Activated CD4-positive, alpha-beta T cell treated with anti-CD3 and anti-CD28 coated beads, Interleukin-2, amount 50 U/mL, for 1 hour (primary cell): ENCODE data around the gene DCTN1.
A peak's percentile ranks its signal among the peaks of the same experiment; 100 is the strongest.
"Not testable (repeated sequence)": the region's sequence is repeated elsewhere in the genome, so short reads cannot be mapped to it uniquely, and the experiment has no call there.

Experiments used
- DNase-seq: peaks from one replicate; pipeline ENCODE4 v3.0.0-alpha.2; 2020

The DCTN1 gene

DNA sequence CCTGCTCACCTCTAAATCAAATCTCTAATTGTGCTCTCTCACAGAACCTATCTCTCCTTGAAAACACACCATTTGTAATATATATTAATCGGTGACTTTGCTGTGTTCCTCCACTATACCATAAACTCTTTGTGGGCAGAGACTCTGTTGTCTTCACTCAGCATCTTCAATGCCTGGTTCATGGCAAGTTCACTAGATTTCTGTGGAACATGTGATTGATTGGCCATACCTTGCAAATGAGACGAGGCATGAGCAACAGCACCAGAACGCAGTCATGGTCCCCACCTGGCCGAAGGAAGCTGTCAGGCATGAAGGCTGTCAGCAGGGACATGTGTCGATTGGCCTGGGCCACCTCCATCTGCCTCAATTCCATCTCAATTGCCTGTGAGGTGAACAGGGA is 11.6 kb downstream of the DCTN1 start:
- DNase-seq = no peak

DNA sequence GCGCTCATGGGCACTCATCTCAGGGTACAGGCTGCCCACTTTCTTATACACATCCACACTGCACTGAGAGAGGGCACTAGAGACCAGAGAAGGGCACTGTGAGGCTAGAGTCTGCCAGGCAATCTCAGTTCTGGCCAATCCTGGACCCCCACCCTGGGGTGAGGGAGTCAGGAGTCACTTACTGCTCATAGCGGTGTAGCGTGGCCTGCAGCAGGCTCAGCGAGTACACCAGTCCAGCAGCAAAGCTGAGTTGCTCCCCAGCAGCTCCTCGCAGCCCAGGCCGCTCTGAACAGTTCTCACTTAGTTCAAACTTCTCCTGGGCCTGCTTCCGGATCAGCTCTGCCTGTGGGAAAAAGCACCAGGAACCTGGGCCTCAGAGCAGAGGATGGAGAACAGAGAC is 12.3 kb downstream of the DCTN1 start:
- DNase-seq = no peak

DNA sequence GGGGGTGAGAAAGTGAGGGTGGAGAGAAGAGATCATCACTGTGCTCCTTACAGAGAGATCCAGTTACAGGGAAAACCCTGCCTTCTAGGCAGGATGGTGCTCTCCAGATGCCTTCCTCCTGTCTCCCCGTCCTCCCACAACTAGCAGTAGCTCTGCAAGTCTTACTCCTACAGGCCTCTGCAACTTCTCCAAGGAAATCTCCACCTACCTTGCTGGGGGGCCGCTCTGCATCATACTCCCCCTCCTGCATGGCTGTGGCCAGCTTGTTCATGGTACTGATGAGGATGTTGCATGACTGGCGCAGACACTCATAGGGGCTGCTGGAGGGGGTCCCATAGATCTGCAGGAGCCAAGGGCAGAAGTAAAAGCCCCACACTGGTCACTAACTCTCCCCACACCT is 14.1 kb downstream of the DCTN1 start:
- no peak for DNase-seq

DNA sequence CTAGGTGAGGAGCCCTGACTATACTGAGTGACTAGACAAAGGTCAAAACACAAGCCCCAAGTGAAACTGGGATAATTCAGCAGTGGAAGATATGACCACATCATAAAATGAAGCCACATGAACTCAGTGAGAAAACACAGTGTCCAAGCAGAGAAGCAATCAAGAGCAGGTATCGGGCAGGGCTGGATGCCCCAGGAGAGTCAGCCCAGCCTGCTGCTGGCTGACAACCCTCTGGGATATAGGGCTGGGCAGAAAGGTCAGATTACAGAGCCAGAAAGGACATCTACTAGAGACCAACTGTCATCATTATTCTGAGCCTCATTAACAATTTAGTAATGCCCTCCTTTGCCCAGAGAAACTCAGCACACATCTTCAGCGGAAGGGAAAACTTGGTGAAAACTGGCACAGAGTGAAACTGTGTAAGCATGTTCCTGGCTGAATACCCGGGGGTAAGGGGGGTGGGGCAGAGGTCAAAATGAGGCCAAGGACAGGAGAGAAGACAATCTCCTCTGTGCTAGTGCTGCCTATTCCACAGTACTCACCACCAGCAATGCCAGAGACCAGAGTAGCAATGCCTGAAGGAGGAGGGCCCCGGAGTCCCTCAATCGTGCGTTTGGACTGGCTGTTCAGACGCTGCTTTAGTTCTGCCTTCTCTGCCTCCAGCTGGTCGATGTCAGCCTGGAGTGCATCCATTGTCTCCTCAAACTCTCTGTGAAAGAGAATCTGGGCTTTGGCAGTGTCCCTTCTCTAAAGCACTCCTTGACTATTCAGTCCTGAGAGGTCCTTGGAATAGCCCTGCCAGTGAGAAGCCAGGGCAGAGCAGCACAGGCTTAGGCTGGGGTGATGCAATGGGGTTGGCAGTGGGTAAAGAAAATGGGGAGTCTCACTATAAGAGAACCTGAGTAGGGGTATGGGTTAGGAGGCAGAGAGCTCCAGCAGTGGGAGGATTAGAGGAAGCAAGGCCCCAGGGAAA is 15.3 kb downstream of the DCTN1 start:
- DNase-seq = no peak

DNA sequence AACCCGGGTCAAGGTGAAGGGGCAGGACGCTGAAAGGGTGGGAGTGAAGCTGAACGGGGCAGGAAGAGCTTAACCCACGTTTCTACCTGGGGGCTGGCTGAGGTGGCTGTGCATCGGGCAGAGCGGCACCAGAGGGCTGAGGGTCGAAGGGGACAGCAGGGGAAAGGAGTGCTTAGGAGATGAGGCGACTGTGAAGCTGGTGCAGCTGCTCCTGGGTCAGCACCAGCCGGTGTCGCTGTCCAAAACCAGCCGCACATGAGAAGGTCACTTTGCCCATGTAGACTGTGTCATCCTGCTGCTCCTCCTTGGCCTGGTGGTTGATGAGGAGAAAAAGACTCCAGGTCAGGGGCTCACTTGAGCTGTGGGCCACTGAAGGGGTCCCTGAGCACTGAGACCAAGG is 18.8 kb downstream of the DCTN1 start:
- DNase-seq = no peak

DNA sequence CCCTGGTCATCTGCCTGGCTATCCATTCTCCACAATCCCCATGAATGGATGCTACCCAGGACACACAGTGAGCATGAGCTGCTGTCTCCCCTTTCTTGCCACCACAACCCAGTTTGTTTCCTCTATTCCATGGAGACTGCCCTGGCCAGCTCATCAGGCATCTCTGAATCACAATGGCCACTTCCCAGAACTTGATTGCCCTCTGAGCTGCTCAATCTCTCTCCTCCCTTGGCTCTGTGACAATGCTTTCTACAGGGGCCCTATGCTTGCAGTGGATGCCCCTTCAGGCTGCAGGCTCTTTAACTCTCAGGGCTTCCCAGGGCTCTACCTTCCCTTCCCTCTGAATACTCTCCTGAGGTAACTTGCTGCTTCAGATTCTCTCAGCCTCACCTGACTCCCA is 22.5 kb downstream of the DCTN1 start:
- no peak for DNase-seq

DNA sequence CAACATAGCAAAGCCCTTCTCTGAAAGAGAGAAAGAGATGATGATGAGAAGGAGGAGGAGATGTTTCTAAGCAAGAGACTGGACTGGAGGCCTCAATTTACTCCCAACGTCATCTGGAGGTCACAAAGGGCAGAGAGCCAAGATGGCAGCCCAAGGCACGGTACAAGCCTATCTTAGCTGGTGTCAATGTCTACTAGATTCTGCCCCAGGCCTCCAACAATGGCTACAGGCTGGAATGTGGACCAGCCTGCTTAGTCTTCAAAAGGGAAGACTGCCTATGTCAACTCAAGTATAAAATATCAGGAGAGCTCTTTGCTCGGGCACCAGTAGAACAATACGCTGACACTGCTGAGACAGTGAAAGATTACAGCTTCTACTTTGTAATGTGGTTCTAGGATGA is 30.2 kb downstream of the DCTN1 start:
- DNase-seq = no peak

DNA sequence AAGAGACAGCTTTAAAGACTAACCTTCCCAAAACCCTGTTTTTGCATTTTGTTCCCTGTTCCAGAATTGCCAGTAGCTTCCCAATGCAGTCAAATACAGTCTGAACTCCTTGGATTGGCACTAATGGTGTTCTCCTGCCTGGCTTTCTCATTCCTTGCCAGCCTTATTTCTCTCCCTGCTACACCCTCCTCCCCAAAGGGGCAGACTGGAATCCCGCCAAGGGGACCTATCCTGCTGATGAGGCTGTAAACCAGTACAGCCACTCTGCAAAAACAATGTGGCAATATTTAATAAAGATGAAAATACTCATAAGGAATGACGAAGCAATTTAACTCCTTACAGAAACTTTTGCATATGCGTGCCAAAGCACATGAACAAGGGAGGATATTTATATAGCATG is 32.4 kb downstream of the DCTN1 start:
- DNase-seq = no peak

DNA sequence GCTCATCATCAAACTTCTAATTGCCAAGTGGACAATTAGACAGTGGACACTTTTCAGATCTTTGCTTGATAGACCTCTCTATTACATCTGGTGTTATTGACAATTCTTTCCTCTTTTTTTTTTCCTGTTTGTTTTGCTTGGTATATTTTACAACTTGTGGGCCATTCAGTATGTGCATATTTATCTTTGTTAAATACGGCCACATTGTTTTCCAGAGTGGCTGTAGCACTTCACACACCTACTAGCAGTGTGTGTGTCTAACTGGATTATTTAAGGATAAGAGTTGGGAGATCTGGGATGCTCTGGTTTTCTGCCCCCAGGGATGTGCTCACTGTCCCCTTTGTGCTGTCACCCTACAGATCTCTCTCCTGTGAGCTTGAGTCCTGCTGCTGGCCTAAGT is 32.8 kb downstream of the DCTN1 start:
- no peak for DNase-seq

DNA sequence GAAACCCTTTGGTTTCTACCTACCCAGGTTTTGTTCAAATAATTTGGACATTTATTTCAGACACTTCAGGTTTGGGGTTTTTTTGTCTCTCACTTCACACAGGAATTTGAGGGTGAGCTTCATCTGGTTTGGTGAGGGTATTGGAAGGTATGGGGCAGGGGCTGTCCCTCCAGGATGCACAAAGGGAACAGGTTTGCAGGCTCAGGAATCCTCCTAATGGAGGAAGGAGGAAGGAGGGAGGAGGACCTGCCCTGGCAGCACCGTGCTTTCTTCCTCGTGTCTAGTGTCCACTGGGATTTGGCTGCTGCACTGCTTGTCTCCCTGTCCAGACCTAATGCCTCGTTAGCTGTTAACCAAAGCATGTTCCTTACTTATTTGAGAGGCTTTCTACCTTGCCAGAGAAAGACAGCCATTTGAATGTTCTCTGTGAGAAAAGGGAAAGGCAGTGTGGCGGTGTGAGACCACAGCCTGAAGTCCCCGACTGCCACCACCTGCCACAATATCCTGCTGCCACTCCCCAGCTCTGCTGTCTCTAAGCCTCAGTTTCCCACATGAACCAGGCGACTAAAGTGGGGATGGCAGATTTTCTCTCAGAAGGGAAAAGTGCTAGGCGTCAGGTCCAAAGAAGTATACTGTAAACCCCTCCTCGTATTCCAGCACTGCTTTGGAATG is 34.7 kb downstream of the DCTN1 start:
- DNase-seq = no peak

DNA sequence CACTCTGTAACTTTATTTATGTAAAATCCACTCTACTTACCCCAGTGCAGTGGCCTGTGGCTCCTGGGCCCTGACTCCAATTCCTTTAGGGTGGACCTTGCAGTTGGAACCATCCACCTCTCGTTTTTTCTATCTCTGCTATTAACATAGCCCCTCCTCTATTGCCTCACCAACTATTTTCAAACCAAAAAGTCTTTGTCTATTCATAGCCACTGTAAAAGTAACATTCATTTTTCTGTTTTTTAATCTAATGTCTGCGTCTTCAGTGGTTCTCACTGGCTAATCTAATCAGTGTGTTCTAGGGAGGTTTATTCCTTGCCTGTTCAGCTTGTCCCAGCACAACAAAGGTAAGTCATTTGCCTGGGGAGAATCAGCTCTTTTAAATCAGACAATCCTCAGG is 36.8 kb downstream of the DCTN1 start, which contains the start of gene SLC4A5:
SLC4A5 (minus strand) TSS at position 101 of the 400 bp plus-strand sequence. CDS start 28,393 bp downstream, outside the sequence.
- DNase-seq = no peak

DNA sequence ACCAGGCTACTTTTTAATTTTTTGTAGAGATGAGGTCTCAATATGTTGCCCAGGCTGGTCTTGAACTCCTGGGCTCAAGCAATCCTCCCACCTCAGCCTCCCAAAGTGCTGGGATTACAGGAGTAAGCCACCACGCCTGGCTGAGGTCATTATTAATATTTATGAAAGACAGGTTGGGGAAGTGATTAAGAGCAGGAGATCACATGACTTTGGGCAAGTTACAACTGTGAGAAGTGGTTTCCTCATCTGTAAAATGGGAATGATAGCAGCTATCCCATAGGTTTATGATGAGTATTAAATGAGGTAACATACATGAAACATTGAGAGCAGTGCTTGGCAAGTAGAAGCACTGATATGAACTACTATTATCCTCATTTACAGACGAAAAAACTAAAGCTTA is 43.9 kb downstream of the DCTN1 start:
- DNase-seq = not testable (repeated sequence)

DNA sequence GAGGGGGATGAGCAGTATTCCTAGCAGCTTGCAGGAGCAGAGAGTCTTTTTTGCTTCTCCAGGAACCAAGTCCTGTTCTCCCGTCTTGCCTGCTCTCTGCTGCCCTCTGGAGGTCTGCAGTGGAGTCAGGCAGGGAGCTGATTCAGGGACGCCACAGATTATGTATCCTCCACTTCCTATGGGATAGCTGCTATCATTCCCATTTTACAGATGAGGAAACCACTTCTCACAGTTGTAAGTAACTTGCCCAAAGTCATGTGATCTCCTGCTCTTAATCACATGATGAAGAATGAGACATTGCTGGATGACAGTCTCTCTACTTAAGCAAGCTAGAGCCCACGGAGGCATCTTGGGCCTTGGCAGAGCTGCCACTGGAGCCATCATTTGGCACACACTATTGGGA is 45.2 kb downstream of the DCTN1 start:
- peak; percentile 75 for DNase-seq

DNA sequence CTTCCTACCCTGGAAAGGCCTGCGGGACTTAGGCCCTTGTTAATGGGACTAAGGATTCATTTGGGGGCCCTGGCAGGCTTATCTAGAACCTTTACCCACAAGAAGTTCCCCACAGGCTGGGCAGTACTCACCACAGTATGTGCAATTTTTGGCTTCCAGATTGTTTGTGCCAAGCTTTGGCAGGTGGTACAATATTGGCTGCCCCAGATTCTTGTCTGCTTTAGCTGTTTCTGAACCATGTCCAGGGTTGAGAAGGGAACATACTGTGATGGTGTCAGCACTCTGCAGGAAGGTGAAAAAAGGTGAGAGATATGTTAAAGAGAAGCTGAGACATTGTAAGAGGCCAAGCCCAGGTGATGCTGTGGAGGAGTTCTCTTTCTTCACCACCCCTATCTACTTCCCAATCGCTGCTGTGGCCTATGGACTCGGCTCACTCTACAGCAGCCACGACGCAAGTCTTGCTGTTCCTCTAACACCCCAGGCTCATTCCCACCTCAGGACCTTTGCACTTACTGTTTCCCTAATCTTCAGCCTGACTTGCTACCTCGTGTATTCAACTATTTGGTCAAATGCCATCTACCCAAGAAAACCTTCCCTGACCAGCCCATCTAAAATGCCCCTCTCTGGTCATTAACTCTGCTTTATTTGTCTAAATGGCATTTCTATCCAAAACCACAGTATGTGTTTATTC is 46.1 kb downstream of the DCTN1 start:
- DNase-seq = no peak

DNA sequence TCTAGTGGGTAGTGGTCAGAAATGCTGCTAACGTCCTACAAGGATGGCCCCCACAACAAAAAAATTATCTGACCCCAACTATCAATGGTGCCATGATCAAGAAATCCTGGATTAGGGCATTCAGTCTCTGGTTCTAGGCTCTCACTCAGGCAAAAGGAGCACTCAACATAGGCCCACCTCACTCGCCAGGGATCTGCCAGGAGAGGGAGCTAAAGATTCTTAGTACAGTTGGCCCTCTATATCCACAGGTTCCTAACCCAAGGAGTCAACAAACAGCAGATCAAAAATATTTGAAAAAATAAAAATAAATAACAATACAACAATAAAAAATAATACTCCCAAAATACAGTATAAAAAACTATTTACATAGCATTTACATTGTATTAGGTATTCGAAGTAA is 46.9 kb downstream of the DCTN1 start:
- no peak for DNase-seq

DNA sequence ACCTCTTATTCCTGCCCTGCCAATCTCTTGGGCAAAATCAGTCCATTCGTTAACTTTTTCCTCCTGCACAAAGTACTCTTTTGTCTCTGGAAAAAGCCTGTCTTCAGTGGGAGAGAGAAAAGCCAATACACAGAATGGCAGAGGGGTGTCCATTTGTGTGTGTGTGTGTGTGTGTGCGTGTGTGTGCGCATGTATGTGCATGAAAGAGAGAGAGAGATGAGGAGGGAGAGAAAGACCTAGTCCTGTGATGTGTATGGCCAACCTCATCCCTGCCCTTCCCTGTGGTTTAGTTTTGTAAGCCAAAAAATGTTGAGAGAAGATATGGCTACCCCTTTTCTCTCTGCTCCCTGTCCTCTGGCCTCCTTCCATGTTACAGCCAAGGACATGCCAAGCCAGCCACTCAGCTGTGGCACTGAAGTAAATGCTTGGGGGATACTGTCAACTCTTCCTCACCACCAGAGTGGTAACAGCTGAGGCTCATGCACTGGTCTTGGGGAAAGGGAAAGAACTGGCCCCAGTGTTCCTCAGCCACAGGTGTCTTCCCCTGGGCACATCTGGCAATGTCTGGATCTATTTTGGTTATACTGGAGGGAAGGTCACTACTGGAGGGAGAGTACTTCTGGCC is 47.4 kb downstream of the DCTN1 start:
- no peak for DNase-seq

DNA sequence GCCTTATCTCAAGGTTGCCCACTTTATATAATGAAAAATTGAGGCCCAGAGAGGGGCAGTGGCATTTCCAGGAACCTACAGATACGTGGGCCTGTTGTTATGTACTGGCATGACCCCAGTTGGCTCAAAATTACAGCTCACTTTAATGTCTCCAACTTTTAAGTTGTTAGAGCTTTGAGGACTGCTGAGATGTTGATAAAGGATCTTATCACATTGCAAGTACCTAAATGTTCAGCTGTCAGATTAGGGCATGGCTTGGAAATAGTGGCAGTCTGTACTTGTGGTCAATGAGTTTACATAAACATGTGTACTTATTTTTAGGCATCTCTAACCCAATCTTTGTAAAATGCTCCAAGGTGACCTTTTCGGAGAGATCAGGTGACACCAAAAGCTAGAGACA is 51.5 kb downstream of the DCTN1 start:
- DNase-seq = no peak

DNA sequence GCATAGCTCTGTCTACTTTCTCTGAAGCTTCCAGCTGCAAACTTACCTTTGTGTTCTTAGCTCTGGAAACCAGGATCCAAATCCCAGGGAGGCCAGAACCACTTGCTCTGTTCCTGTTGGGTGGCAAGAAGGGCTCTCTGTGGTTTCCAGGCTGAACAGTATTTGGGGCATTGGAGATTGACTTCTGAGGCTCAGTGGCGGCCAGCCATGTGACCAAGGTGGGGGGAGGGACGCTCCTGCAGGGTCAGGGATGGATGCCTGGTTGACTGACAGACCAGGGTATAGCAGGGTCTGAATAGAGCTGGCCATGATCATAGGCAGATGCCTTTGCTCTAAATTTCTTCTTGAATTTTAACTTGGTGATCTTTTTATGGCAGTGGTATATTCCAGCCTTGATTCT is 52.0 kb downstream of the DCTN1 start:
- DNase-seq = no peak

DNA sequence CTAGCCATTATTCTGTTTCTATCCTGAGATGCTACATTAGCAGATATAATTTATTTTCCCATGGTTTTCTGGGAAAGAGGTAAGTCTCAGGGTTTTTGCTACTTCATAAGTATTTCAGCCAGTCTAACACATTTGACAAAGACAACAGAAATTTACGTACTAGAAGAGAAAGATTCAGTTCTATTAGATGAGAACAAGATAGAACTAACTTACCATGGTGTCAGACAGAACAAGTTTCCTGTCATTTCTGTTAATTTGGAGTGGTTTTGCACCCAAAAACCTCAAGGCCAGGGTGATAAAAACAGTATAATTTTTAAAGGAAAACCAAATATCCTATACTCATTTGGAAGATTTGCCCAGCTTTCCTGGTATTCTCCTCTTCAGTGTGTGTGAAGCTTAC is 52.5 kb downstream of the DCTN1 start:
- DNase-seq = no peak

DNA sequence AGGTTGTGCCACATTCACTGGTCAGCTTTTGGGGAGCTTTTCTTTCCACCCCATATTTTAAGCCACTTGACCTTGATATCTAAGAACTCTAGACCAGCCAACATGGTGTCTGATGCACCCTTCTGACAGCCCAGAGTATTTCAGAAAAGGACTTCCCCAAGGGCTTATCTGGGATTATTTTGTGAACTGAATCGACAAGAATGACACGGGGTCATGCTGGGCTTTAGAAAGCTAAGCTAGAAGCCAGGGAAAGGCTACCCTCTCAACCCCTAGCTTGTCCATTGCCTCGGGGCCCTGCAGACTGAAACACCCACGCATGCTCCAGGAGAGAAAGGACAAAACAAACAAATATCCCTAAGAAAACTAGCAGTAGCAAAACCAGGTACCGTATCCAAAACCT is 52.9 kb downstream of the DCTN1 start:
- no peak for DNase-seq

DNA sequence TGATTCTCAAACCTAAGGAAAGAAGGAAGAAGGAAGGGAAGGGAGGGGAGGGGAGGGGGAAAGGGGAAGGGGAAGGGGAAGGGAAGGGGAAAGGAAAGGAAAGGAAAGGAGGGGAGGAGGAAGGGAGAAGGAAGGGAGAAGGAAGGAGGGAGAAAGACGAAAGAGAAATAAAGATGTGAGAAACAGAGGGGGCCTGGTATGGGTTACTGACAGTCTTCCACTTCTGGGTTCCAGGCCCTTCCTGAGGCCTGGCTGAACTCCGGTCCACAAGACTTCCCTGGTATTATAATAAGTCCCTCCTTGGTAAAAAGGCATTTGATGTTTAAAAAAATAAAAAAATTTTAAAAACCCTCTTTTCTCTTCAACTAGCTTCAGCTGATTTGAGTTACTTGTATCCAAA is 54.3 kb downstream of the DCTN1 start:
- DNase-seq = no peak

DNA sequence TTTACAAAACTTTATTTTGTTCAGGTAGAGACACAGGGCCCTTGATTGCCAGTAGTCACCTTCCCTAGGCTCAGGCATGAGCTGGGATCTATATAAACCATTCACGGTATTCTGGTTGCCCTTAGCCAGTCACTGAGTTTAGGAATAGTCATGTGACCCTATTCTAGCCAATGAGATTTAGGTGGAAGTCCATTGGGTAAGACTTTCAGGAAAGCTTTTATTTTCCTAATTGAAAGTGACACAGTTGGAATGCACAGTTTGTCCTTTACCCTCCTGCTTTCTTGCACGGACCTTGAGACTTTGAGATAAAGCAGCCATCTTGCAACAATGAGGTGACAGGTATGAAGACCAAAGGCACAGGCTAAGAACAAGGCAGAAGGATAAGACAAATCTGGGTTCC is 58.4 kb downstream of the DCTN1 start:
- no peak for DNase-seq

DNA sequence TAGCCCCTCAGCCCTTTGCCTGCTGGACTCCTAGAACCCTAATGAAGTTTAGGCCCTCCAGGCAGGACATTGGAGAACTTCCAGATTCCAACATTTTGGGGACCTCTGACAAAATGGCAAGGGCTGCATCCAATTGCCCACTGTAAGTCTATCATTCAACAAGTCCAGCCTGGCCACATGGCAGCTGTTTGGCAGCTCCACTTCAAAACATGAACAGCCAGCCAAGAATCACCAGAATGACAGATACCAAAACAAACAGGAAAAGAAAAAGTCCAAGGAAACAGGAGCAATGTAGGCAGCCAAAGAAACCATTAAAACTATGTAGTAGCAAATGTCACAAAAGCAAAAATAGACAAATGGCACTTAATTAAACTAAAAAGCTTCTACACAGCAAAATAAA is 62.4 kb downstream of the DCTN1 start:
- no peak for DNase-seq
